B cell (primary cell): ENCODE results near the gene SPOCK1. TPM values are rescaled to one million over a fixed set of nuclear protein-coding genes. Genes with fewer than 3 reads are reported as not detected.

Experiments used
- ATAC-seq: fragments of 200-7000 bp; cut with Tn5 transposase; one replicate; pipeline ENCODE4 v1.10.0; 2021; ENCODE audit warnings: low read depth, mild to moderate bottlenecking, moderate number of reproducible peaks, moderate library complexity
- CTCF ChIA-PET: fragments of 350-600 bp; sonication (Branson Sonifier 250); formaldehyde crosslinking; loops from one replicate; lab custom pipeline; 2021; ENCODE audit warnings: antibody characterized with exemption, inconsistent platforms; lab: Charles Lee
- POLR2A ChIA-PET: fragments of 350-600 bp; sonication (Branson Sonifier 250); formaldehyde crosslinking; loops from one replicate; lab custom pipeline; 2021; ENCODE audit warnings: antibody characterized with exemption; lab: Charles Lee
- DNase-seq: peaks from one replicate; pipeline ENCODE4 v3.0.0; 2013
- H2AFZ ChIP-seq: 2 replicates; pipeline ENCODE4 v1.6.1; 2012; ENCODE audit warnings: mild to moderate bottlenecking, low read depth, low read length; ENCODE audit not compliant: insufficient read depth, poor library complexity, severe bottlenecking
- H3K27ac ChIP-seq, 2 donors: 1 replicate in 1 of 2; 2 replicates in 1 of 2; pipeline ENCODE4 v1.5.1; 2012 to 2013; ENCODE audit warnings: low read length in 2 of 2, mild to moderate bottlenecking in 2 of 2, moderate library complexity in 1 of 2
- H3K27me3 ChIP-seq, 4 experiments: fragments of 200-600 bp in 1 of 4; sonication (generic) in 1 of 4; replicated peaks in 1 of 4; 1 replicate in 2 of 4; 2 replicates in 2 of 4; pipeline versions ENCODE4 v1.6.1 to v1.7.0; 2013 to 2016; ENCODE audit warnings: low read length in 3 of 4, mild to moderate bottlenecking in 2 of 4, mixed read lengths in 1 of 4, moderate library complexity in 1 of 4; ENCODE audit not compliant: insufficient read depth in 4 of 4, control insufficient read depth in 3 of 4; ENCODE audit errors: control extremely low read depth in 1 of 4
- H3K36me3 ChIP-seq, 2 experiments: replicated peaks in 1 of 2; 1 replicate in 1 of 2; 2 replicates in 1 of 2; pipeline versions ENCODE4 v1.6.1 to v1.7.1; 2013; ENCODE audit warnings: low read length in 1 of 2; ENCODE audit not compliant: insufficient read depth in 2 of 2, control insufficient read depth in 1 of 2; ENCODE audit errors: control extremely low read depth in 1 of 2, extremely low read depth in 1 of 2
- H3K4me1 ChIP-seq, 2 donors: fragments of 200-600 bp in 1 of 2; sonication (generic) in 1 of 2; 1 replicate in 1 of 2; 2 replicates in 1 of 2; pipeline versions ENCODE4 v1.5.1 to v1.6.1; 2013 to 2017; ENCODE audit warnings: low read length in 2 of 2; ENCODE audit not compliant: control insufficient read depth in 2 of 2, insufficient read depth in 2 of 2
- H3K4me2 ChIP-seq: replicated peaks from 2 replicates; pipeline ENCODE3; 2012; ENCODE audit warnings: mild to moderate bottlenecking, low read depth, low read length; ENCODE audit not compliant: poor library complexity, severe bottlenecking
- H3K4me3 ChIP-seq, 5 experiments: fragments of 200-600 bp in 1 of 5; sonication (generic) in 1 of 5; 1 replicate in 3 of 5; 2 replicates in 2 of 5; pipeline versions ENCODE4 v1.5.1 to v1.7.0; 2011 to 2016; ENCODE audit warnings: low read length in 4 of 5, mild to moderate bottlenecking in 4 of 5, low read depth in 2 of 5, control low read depth in 1 of 5, moderate library complexity in 1 of 5; ENCODE audit not compliant: insufficient read depth in 1 of 5; ENCODE audit errors: control extremely low read depth in 1 of 5, extremely low read depth in 1 of 5
- H3K79me2 ChIP-seq: fragments of 200-600 bp; sonication (generic); one replicate; pipeline ENCODE4 v1.6.0; 2016; ENCODE audit warnings: low read length; ENCODE audit not compliant: control insufficient read depth, insufficient read depth
- H3K9ac ChIP-seq: fragments of 200-600 bp; sonication (generic); 2 replicates; pipeline ENCODE4 v1.6.1; 2017; ENCODE audit warnings: mild to moderate bottlenecking, low read length, moderate library complexity
- H3K9me3 ChIP-seq, 3 donors: one replicate each; pipeline versions ENCODE4 v1.6.1 to v1.7.1; 2013; ENCODE audit warnings: low read length in 2 of 3; ENCODE audit not compliant: control insufficient read depth in 2 of 3, insufficient read depth in 1 of 3; ENCODE audit errors: control extremely low read depth in 1 of 3
- H4K20me1 ChIP-seq: 2 replicates; pipeline ENCODE4 v1.6.0; 2012; ENCODE audit warnings: mild to moderate bottlenecking, low read length; ENCODE audit not compliant: insufficient read depth, control insufficient read depth, poor library complexity, severe bottlenecking
- H3K27ac Mint-ChIP-seq: one replicate; pipeline ENCODE4 v1.8.0; 2021; ENCODE audit warnings: mixed read lengths
- H3K27me3 Mint-ChIP-seq: one replicate; pipeline ENCODE4 v1.8.0; 2021; ENCODE audit warnings: mixed read lengths
- H3K4me1 Mint-ChIP-seq: one replicate; pipeline ENCODE4 v1.8.0; 2021; ENCODE audit warnings: mixed read lengths
- H3K4me3 Mint-ChIP-seq: one replicate; pipeline ENCODE4 v1.8.0; 2021; ENCODE audit warnings: mixed read lengths
- H3K9me3 Mint-ChIP-seq: one replicate; pipeline ENCODE4 v1.8.0; 2022; ENCODE audit warnings: mixed read lengths; ENCODE audit not compliant: insufficient read depth
- EZH2 ChIP-seq: IDR thresholded peaks from 2 replicates; pipeline ENCODE4 v1.6.1; 2012; ENCODE audit warnings: borderline replicate concordance, low read depth, mild to moderate bottlenecking, moderate library complexity, low read length; ENCODE audit not compliant: insufficient read depth, poor library complexity, severe bottlenecking
- WGBS: methylation state at CpG from one replicate; pipeline ENCODE4 v1.1.5; 2013; ENCODE audit warnings: missing lambda C conversion rate; ENCODE audit not compliant: insufficient coverage; 5-methylcytosine and 5-hydroxymethylcytosine counted together
- intact Hi-C: fragments of 100-400 bp; cut with micrococcal nuclease; formaldehyde crosslinking; loops from one replicate; pipeline ENCODE4 v1.10.0; 2022
- polyA plus RNA-seq: library from polyadenylated mRNA; depleted of rRNA; stranded (reverse); fragments of >200 nt; gene quantifications from 2 replicates; pipeline ENCODE4 v1.2.3, GENCODE V29; 2012
- total RNA-seq, 2 donors: library from RNA; stranded (reverse); fragments of 120-200 nt in 1 of 2; gene quantifications; 1 replicate in 1 of 2; 2 replicates in 1 of 2; pipeline versions ENCODE4 v1.2.3 to v1.2.4, GENCODE V29; 2013 to 2022
- TF ChIP-seq, protein P1 (sequence below): fragments of 200-600 bp; IDR thresholded peaks from one replicate; pipeline ENCODE4 v1.8.0; 2022; ENCODE audit warnings: antibody characterized with exemption, mild to moderate bottlenecking

SPOCK1 gene
- total and polyA plus RNA-seq, 2 donors (not counting 1 experiment from before 2014, with no cell fraction given), result not detected

DNA sequence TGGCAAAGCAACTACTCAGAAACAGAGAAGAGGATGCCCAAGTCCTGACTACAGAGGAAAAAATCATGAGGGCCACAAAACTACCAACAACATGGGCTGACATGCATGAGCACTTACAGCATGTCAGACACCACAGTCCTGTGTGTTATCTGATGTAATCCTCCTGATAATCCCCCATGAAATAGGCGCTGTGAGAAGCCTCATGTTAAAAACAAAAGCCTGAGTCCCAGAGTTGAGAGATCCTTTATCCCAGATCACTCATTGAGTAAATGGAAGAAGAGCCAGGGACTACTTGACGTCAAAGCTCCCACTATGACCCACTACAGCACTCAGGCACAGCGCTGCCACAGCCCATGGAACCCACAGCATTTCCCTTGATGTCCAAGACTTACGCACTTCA lies 7.2 kb upstream of the SPOCK1 start:
- ChIA-PET CTCF (no interaction called here), POLR2A (no interaction called here)
- Histone ChIP-seq H4K20me1 (no peaks in the 10 kb centered on the region), H3K4me1 (no peaks in the 10 kb centered on the region), H3K79me2 (no peaks in the 10 kb centered on the region), H3K36me3 (no peaks in the 10 kb centered on the region), H3K27me3 (peaks cover 0 to 3% (median 2%) of the 10 kb centered on the region in 4 experiments), H3K9ac (no peak overlapping the region), H3K9me3 (peaks cover 0 to 1% (median 0%) of the 10 kb centered on the region in 3 donors), H2AFZ (no peak overlapping the region), H3K4me2 (no peak overlapping the region), H3K27ac (no peak overlapping the region), H3K4me3 (no peak overlapping the region)
- Mint-ChIP-seq H3K27me3 (peaks cover 23% of the 10 kb centered on the region), H3K9me3 (no peaks in the 10 kb centered on the region), H3K27ac (no peak overlapping the region), H3K4me1 (no peaks in the 10 kb centered on the region), H3K4me3 (no peak overlapping the region)
- 88% methylated on average over 2 of the region's 4 CpGs for WGBS
- no peak for DNase-seq
- TF ChIP-seq, protein P1, sequence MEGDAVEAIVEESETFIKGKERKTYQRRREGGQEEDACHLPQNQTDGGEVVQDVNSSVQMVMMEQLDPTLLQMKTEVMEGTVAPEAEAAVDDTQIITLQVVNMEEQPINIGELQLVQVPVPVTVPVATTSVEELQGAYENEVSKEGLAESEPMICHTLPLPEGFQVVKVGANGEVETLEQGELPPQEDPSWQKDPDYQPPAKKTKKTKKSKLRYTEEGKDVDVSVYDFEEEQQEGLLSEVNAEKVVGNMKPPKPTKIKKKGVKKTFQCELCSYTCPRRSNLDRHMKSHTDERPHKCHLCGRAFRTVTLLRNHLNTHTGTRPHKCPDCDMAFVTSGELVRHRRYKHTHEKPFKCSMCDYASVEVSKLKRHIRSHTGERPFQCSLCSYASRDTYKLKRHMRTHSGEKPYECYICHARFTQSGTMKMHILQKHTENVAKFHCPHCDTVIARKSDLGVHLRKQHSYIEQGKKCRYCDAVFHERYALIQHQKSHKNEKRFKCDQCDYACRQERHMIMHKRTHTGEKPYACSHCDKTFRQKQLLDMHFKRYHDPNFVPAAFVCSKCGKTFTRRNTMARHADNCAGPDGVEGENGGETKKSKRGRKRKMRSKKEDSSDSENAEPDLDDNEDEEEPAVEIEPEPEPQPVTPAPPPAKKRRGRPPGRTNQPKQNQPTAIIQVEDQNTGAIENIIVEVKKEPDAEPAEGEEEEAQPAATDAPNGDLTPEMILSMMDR, result no peak
- TF ChIP-seq EZH2, result no peak
- intact Hi-C loops, result no loop called here
- no peak for ATAC-seq

DNA sequence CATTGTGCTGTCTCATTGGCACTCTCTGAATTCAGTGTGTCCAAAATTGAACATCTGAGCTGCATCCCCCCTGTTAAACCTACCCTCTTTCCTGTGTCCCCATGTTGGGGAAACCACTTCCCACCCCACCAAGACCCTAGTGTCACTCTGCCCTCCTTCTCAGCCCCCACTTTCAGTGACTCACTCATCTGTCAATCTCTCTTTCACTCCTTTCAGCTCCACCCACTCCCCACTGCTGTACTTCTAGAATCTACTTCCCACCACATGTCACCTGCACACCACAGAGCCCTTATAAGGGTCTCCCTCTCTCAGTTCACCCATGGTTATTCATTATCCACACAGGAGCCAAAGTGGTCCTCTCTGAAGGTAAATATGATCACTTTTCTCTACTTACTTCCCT lies 5.8 kb upstream of the SPOCK1 start:
- peaks cover 0 to 8% (median 2%) of the 10 kb centered on the region in 4 experiments for H3K27me3 ChIP-seq
- POLR2A ChIA-PET, result no interaction called here
- ATAC-seq, result no peak
- H3K4me3 ChIP-seq, result no peak overlapping the region
- no peak overlapping the region for H3K27ac ChIP-seq
- H2AFZ ChIP-seq, result no peak overlapping the region
- TF ChIP-seq EZH2, result no peak
- TF ChIP-seq, protein P1, result no peak
- H3K36me3 ChIP-seq, result no peaks in the 10 kb centered on the region
- Mint-ChIP-seq H3K27me3 (peaks cover 20% of the 10 kb centered on the region), H3K4me1 (no peaks in the 10 kb centered on the region), H3K27ac (no peak overlapping the region), H3K4me3 (no peak overlapping the region), H3K9me3 (no peaks in the 10 kb centered on the region)
- H4K20me1 ChIP-seq, result no peaks in the 10 kb centered on the region
- peaks cover 0 to 11% (median 0%) of the 10 kb centered on the region in 3 donors for H3K9me3 ChIP-seq
- no peak overlapping the region for H3K4me2 ChIP-seq
- no peaks in the 10 kb centered on the region for H3K79me2 ChIP-seq
- CTCF ChIA-PET, result no interaction called here
- intact Hi-C loops, result no loop called here
- DNase-seq, result no peak
- H3K9ac ChIP-seq, result no peak overlapping the region
- no peaks in the 10 kb centered on the region for H3K4me1 ChIP-seq
